ENCODE measurements around the gene CCDC60.

Gene CCDC60

GRCh38 chr12:119372540-119372939, 38.0 kb downstream of the CCDC60 start:
- no peaks in the 10 kb centered on the region for H3K27me3 ChIP-seq (ENCODE audit: insufficient read depth, poor library complexity, severe bottlenecking)
- TF ChIP-seq GABPA (IDR thresholded peaks at IDR 0.05; ENCODE audit: low read depth) (no peak), POLR2AphosphoS5 (IDR thresholded peaks at IDR 0.05; ENCODE audit: low read depth) (no peak), SPI1 (IDR thresholded peaks at IDR 0.05; ENCODE audit: borderline replicate concordance, low read depth) (no peak)
- TF ChIP-seq, protein P1, sequence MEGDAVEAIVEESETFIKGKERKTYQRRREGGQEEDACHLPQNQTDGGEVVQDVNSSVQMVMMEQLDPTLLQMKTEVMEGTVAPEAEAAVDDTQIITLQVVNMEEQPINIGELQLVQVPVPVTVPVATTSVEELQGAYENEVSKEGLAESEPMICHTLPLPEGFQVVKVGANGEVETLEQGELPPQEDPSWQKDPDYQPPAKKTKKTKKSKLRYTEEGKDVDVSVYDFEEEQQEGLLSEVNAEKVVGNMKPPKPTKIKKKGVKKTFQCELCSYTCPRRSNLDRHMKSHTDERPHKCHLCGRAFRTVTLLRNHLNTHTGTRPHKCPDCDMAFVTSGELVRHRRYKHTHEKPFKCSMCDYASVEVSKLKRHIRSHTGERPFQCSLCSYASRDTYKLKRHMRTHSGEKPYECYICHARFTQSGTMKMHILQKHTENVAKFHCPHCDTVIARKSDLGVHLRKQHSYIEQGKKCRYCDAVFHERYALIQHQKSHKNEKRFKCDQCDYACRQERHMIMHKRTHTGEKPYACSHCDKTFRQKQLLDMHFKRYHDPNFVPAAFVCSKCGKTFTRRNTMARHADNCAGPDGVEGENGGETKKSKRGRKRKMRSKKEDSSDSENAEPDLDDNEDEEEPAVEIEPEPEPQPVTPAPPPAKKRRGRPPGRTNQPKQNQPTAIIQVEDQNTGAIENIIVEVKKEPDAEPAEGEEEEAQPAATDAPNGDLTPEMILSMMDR (IDR thresholded peaks at IDR 0.05; ENCODE audit: insufficient read depth, low read length): no peak
- TF ChIP-seq, protein P2, sequence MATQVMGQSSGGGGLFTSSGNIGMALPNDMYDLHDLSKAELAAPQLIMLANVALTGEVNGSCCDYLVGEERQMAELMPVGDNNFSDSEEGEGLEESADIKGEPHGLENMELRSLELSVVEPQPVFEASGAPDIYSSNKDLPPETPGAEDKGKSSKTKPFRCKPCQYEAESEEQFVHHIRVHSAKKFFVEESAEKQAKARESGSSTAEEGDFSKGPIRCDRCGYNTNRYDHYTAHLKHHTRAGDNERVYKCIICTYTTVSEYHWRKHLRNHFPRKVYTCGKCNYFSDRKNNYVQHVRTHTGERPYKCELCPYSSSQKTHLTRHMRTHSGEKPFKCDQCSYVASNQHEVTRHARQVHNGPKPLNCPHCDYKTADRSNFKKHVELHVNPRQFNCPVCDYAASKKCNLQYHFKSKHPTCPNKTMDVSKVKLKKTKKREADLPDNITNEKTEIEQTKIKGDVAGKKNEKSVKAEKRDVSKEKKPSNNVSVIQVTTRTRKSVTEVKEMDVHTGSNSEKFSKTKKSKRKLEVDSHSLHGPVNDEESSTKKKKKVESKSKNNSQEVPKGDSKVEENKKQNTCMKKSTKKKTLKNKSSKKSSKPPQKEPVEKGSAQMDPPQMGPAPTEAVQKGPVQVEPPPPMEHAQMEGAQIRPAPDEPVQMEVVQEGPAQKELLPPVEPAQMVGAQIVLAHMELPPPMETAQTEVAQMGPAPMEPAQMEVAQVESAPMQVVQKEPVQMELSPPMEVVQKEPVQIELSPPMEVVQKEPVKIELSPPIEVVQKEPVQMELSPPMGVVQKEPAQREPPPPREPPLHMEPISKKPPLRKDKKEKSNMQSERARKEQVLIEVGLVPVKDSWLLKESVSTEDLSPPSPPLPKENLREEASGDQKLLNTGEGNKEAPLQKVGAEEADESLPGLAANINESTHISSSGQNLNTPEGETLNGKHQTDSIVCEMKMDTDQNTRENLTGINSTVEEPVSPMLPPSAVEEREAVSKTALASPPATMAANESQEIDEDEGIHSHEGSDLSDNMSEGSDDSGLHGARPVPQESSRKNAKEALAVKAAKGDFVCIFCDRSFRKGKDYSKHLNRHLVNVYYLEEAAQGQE (IDR thresholded peaks at IDR 0.05; ENCODE audit: insufficient replicate concordance, low read depth): no peak
- no peak overlapping the region for H3K4me3 ChIP-seq (replicated peaks; ENCODE audit: insufficient read depth, low read length)
- no peak overlapping the region for H3K27ac ChIP-seq (replicated peaks)
- DNase-seq (ENCODE audit: low read depth in 1 of 2, low spot score in 1 of 2): peak in 1 of 2 experiments; percentile 7

DNA sequence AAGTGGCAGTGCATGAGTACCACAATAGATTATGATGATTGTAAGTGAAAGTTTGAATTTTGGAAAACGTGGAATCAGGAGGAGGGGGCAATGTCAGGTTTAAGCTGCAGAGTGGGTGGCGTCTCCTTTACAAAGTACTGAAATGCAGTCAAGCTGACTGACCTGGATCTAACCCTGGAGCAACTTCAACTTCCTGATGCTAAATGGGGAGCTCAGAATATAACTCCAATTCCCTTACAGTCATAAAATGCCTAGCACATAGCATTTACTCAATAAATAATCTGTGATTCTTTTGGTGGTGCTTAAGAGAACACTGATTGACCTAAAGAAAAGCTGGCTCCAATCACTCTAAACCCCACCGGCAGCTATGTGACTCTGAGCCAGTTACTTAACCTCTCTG, 38.5 kb downstream of the CCDC60 start:
- TF ChIP-seq, protein P1 (IDR thresholded peaks at IDR 0.05; ENCODE audit: insufficient read depth, low read length): no peak
- TF ChIP-seq, protein P2 (IDR thresholded peaks at IDR 0.05; ENCODE audit: insufficient replicate concordance, low read depth): no peak
- TF ChIP-seq SPI1 (IDR thresholded peaks at IDR 0.05; ENCODE audit: borderline replicate concordance, low read depth) (no peak), GABPA (IDR thresholded peaks at IDR 0.05; ENCODE audit: low read depth) (no peak), POLR2AphosphoS5 (IDR thresholded peaks at IDR 0.05; ENCODE audit: low read depth) (no peak)
- no peak for DNase-seq (ENCODE audit: low read depth in 1 of 2, low spot score in 1 of 2)
- Histone ChIP-seq H3K27ac (replicated peaks) (no peak overlapping the region), H3K27me3 (ENCODE audit: insufficient read depth, poor library complexity, severe bottlenecking) (no peaks in the 10 kb centered on the region), H3K4me3 (replicated peaks; ENCODE audit: insufficient read depth, low read length) (no peak overlapping the region)

GRCh38 chr12:119373666-119374065, 39.1 kb downstream of the CCDC60 start:
- TF ChIP-seq, protein P1 (IDR thresholded peaks at IDR 0.05; ENCODE audit: insufficient read depth, low read length): no peak
- TF ChIP-seq SPI1 (IDR thresholded peaks at IDR 0.05; ENCODE audit: borderline replicate concordance, low read depth) (no peak), GABPA (IDR thresholded peaks at IDR 0.05; ENCODE audit: low read depth) (no peak), POLR2AphosphoS5 (IDR thresholded peaks at IDR 0.05; ENCODE audit: low read depth) (no peak)
- TF ChIP-seq, protein P2 (IDR thresholded peaks at IDR 0.05; ENCODE audit: insufficient replicate concordance, low read depth): no peak
- DNase-seq (ENCODE audit: low read depth in 1 of 2, low spot score in 1 of 2): no peak
- no peak overlapping the region for H3K27ac ChIP-seq (replicated peaks)
- H3K27me3 ChIP-seq (ENCODE audit: insufficient read depth, poor library complexity, severe bottlenecking): no peaks in the 10 kb centered on the region
- H3K4me3 ChIP-seq (replicated peaks; ENCODE audit: insufficient read depth, low read length): no peak overlapping the region
